HEK293 (cell line): Measurements from ENCODE around the gene PTBP2.

ENCODE experiments used
- CTCF ChIA-PET: fragments of 350-600 bp; formaldehyde crosslinking; extraction: SDS; loops from one replicate; lab custom pipeline; 2021; ENCODE audit warnings: antibody characterized with exemption; lab: Yijun Ruan, JAX
- POLR2A ChIA-PET: fragments of 300-600 bp; formaldehyde crosslinking; extraction: SDS; loops from one replicate; lab custom pipeline; 2020; ENCODE audit warnings: antibody characterized with exemption, inconsistent platforms; lab: Yijun Ruan, JAX
- H3K27ac ChIP-seq: fragments of 200-500 bp; sonication (Bioruptor generic); 2 replicates; pipeline ENCODE4 v1.5.1; 2014; ENCODE audit warnings: low read depth, low read length, control low read depth, inconsistent platforms; ENCODE audit errors: extremely low read depth
- H3K36me3 ChIP-seq, 2 experiments: fragments of 200-500 bp in 1 of 2; sonication (Bioruptor generic) in 1 of 2; 1 replicate in 1 of 2; 2 replicates in 1 of 2; pipeline ENCODE4 v1.5.1; 2014 to 2017; ENCODE audit warnings: inconsistent platforms in 2 of 2, low read length in 2 of 2; ENCODE audit not compliant: control insufficient read depth in 2 of 2, insufficient read depth in 1 of 2
- H3K4me1 ChIP-seq: fragments of 200-500 bp; sonication (Bioruptor generic); 2 replicates; pipeline ENCODE4 v1.5.1; 2014; ENCODE audit warnings: mild to moderate bottlenecking, low read length, inconsistent platforms; ENCODE audit not compliant: control insufficient read depth, insufficient read depth
- H3K4me3 ChIP-seq: 2 replicates; pipeline ENCODE4 v1.5.1; 2011; ENCODE audit warnings: low read depth, mild to moderate bottlenecking, control low read depth, low read length, moderate library complexity
- H3K9me3 ChIP-seq: fragments of 200-500 bp; sonication (Bioruptor generic); 2 replicates; pipeline ENCODE4 v1.5.1; 2014; ENCODE audit warnings: low read depth, low read length, inconsistent platforms; ENCODE audit not compliant: control insufficient read depth, insufficient read depth
- FEZF1 ChIP-seq: fragments of 450-650 bp; formaldehyde crosslinking; IDR thresholded peaks from 2 replicates; pipeline ENCODE4 v1.5.1; 2016; ENCODE audit warnings: missing biosample characterization, missing genetic modification characterization
- HOXA7 ChIP-seq: sonication (generic); formaldehyde crosslinking; IDR thresholded peaks from 2 replicates; pipeline ENCODE4 v1.8.1; 2022; ENCODE audit warnings: missing genetic modification reagents, borderline replicate concordance
- KLF10 ChIP-seq: fragments of 450-650 bp; IDR thresholded peaks from 2 replicates; pipeline ENCODE4 v1.5.1; 2018; ENCODE audit warnings: missing biosample characterization, mild to moderate bottlenecking, missing genetic modification characterization
- OVOL3 ChIP-seq: fragments of 450-650 bp; formaldehyde crosslinking; IDR thresholded peaks from 2 replicates; pipeline ENCODE4 v1.5.1; 2016; ENCODE audit warnings: missing biosample characterization, missing genetic modification characterization
- SP2 ChIP-seq: fragments of 450-650 bp; formaldehyde crosslinking; IDR thresholded peaks from 2 replicates; pipeline ENCODE4 v1.5.1; 2016; ENCODE audit warnings: missing biosample characterization, missing genetic modification characterization
- SP7 ChIP-seq: fragments of 450-650 bp; formaldehyde crosslinking; IDR thresholded peaks from 2 replicates; pipeline ENCODE4 v1.5.1; 2016; ENCODE audit warnings: missing biosample characterization, missing genetic modification characterization
- WT1 ChIP-seq: fragments of 450-650 bp; formaldehyde crosslinking; IDR thresholded peaks from 2 replicates; pipeline ENCODE4 v1.5.1; 2016; ENCODE audit warnings: missing biosample characterization, missing genetic modification characterization
- ZFP69B ChIP-seq: fragments of 450-650 bp; formaldehyde crosslinking; IDR thresholded peaks from 2 replicates; pipeline ENCODE4 v1.5.1; 2016; ENCODE audit warnings: missing biosample characterization, missing genetic modification characterization
- ZNF132 ChIP-seq: fragments of 450-650 bp; formaldehyde crosslinking; IDR thresholded peaks from 2 replicates; pipeline ENCODE4 v1.5.1; 2017; ENCODE audit warnings: missing biosample characterization, missing genetic modification characterization, borderline replicate concordance
- ZNF146 ChIP-seq: fragments of 450-650 bp; formaldehyde crosslinking; IDR thresholded peaks from 2 replicates; pipeline ENCODE4 v1.5.1; 2016; ENCODE audit warnings: missing biosample characterization, missing genetic modification characterization
- ZNF19 ChIP-seq: fragments of 450-650 bp; formaldehyde crosslinking; IDR thresholded peaks from 2 replicates; pipeline ENCODE4; 2016; ENCODE audit warnings: missing biosample characterization, missing genetic modification characterization, low read depth
- ZNF221 ChIP-seq: fragments of 450-650 bp; formaldehyde crosslinking; IDR thresholded peaks from 2 replicates; pipeline ENCODE4 v1.5.1; 2017; ENCODE audit warnings: missing biosample characterization, missing genetic modification characterization, borderline replicate concordance
- ZNF48 ChIP-seq: fragments of 450-650 bp; formaldehyde crosslinking; IDR thresholded peaks from 2 replicates; pipeline ENCODE4 v1.5.1; 2016; ENCODE audit warnings: missing biosample characterization, missing genetic modification characterization
- ZNF544 ChIP-seq: fragments of 450-650 bp; formaldehyde crosslinking; IDR thresholded peaks from 2 replicates; pipeline ENCODE4 v1.5.0; 2017; ENCODE audit warnings: missing biosample characterization, missing genetic modification characterization
- ZNF585B ChIP-seq: fragments of 450-650 bp; formaldehyde crosslinking; IDR thresholded peaks from 2 replicates; pipeline ENCODE4 v1.5.1; 2016; ENCODE audit warnings: missing biosample characterization, missing genetic modification characterization
- ZNF596 ChIP-seq: fragments of 450-650 bp; IDR thresholded peaks from 2 replicates; pipeline ENCODE4 v1.5.0; 2018; ENCODE audit warnings: missing biosample characterization, mild to moderate bottlenecking, missing genetic modification characterization, moderate library complexity
- ZSCAN16 ChIP-seq: fragments of 450-650 bp; formaldehyde crosslinking; IDR thresholded peaks from 2 replicates; pipeline ENCODE4 v1.5.1; 2016; ENCODE audit warnings: missing biosample characterization, missing genetic modification characterization
- TF ChIP-seq, protein P1 (sequence below): fragments of 450-650 bp; formaldehyde crosslinking; optimal IDR thresholded peaks from 2 replicates; pipeline ENCODE3; 2016; ENCODE audit warnings: missing biosample characterization, mild to moderate bottlenecking, missing genetic modification characterization
- TF ChIP-seq, protein P2 (sequence below): fragments of 450-650 bp; formaldehyde crosslinking; IDR thresholded peaks from 2 replicates; pipeline ENCODE4 v1.5.1; 2016; ENCODE audit warnings: missing biosample characterization, missing genetic modification characterization, low read depth
- TF ChIP-seq, protein P3 (sequence below): fragments of 450-650 bp; formaldehyde crosslinking; IDR thresholded peaks from 2 replicates; pipeline ENCODE4 v1.5.1; 2016; ENCODE audit warnings: missing biosample characterization, missing genetic modification characterization
- TF ChIP-seq, protein P4 (sequence below): fragments of 450-650 bp; formaldehyde crosslinking; IDR thresholded peaks from 2 replicates; pipeline ENCODE4; 2016; ENCODE audit warnings: missing biosample characterization, missing genetic modification characterization
- TF ChIP-seq, protein P5 (sequence below): fragments of 450-650 bp; formaldehyde crosslinking; IDR thresholded peaks from 2 replicates; pipeline ENCODE4 v1.5.1; 2016; ENCODE audit warnings: missing biosample characterization, missing genetic modification characterization

The PTBP2 gene

DNA sequence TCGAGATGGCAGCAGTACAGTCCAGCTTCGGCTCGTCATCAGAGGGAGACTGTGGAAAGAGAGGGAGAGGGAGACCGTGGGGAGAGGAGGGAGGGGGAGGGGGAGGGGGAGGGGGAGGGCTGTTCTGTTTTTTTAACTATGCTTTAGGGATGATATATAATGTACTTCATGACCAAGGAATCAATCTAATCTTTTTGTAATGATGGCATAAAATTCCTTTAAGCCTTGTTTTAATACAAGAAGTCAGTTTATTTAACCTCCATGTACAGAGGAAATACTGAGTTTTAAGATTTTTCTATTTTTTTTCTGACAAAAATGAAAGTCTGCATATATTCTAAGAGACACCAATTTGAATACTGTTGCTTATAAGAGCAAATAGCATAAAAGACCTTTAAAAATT lies 41.9 kb downstream of the PTBP2 start:
- Histone ChIP-seq H3K9me3 (no peaks in the 10 kb centered on the region), H3K36me3 (peaks cover 0 to 15% of the 10 kb centered on the region in 2 experiments; a peak in 2 of 3 replicates), H3K4me1 (no peaks in the 10 kb centered on the region; the same call in 1 of the 2 replicates)
- no peak for TF ChIP-seq SP7 (tag by site-specific recombination)
- no peak for TF ChIP-seq FEZF1 (tag by site-specific recombination)
- no peak for TF ChIP-seq OVOL3 (tag by site-specific recombination)
- TF ChIP-seq, protein P1, sequence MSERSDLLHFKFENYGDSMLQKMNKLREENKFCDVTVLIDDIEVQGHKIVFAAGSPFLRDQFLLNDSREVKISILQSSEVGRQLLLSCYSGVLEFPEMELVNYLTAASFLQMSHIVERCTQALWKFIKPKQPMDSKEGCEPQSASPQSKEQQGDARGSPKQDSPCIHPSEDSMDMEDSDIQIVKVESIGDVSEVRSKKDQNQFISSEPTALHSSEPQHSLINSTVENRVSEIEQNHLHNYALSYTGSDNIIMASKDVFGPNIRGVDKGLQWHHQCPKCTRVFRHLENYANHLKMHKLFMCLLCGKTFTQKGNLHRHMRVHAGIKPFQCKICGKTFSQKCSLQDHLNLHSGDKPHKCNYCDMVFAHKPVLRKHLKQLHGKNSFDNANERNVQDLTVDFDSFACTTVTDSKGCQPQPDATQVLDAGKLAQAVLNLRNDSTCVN (tag by site-specific recombination): no peak
- TF ChIP-seq, all 188 proteins: peak for 0
- ChIA-PET CTCF (no interaction called here), POLR2A (no interaction called here)
- Histone ChIP-seq H3K27ac (no peak overlapping the region), H3K4me3 (no peak overlapping the region)

DNA sequence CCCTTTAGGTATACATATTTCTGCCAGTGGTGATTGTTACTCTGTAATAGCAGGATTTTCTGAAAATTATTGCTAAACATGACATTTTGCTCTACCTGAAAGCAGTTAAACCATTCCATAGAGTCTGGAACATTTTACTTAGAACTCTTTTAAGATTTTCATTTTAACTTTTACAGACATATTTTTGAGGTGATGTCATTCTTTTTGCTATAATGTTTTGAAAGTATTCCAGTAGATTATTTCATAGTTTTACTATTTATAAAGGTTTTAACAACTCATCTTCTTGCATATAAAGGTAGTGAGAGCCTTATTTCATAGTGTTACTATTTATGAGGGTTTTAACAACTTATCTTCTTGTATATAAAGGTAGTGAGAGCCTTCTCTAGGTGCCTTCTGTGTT lies 42.9 kb downstream of the PTBP2 start:
- H3K27ac ChIP-seq: no peak overlapping the region
- CTCF ChIA-PET: interaction anchor here (0.6 to 0.9 kb wide), 2 partner anchors 14 to 194 kb away, joined by 3 read pairs; no protein-coding TSS in a partner anchor
- peaks cover 0 to 14% of the 10 kb centered on the region in 2 experiments; a peak in 2 of 3 replicates for H3K36me3 ChIP-seq
- no peaks in the 10 kb centered on the region for H3K9me3 ChIP-seq
- no peak overlapping the region for H3K4me3 ChIP-seq
- TF ChIP-seq SP2 (no peak), ZFP69B (tag by site-specific recombination) (no peak), KLF10 (tag by site-specific recombination) (no peak), ZNF146 (tag by site-specific recombination) (no peak), ZNF585B (tag by site-specific recombination) (no peak)
- TF ChIP-seq, protein P2, sequence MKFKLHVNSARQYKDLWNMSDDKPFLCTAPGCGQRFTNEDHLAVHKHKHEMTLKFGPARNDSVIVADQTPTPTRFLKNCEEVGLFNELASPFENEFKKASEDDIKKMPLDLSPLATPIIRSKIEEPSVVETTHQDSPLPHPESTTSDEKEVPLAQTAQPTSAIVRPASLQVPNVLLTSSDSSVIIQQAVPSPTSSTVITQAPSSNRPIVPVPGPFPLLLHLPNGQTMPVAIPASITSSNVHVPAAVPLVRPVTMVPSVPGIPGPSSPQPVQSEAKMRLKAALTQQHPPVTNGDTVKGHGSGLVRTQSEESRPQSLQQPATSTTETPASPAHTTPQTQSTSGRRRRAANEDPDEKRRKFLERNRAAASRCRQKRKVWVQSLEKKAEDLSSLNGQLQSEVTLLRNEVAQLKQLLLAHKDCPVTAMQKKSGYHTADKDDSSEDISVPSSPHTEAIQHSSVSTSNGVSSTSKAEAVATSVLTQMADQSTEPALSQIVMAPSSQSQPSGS (tag by site-specific recombination): peak; percentile 78
- TF ChIP-seq, all 188 proteins: peak for 1
- H3K4me1 ChIP-seq: no peaks in the 10 kb centered on the region; the same call in 1 of the 2 replicates
- POLR2A ChIA-PET: no interaction called here

DNA sequence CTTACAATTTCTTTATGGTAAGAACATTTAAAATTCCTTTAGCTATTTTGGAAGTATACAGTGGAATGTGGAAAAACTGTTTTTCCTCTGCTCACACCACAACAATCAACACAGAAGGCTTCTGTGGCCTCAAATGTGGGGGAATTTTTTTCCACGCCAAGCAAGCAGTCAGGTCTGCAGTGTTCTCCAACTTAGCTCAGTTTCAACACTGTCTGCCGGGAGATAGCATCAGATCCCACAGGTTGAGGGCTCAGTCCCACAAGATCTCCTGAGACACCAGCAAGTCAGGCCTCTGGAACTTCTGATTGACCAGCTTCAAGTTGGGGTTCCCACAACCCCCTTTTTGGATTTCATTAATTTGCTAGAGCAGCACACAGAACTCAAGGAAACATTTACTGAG lies 50.3 kb downstream of the PTBP2 start:
- POLR2A ChIA-PET: no interaction called here
- Histone ChIP-seq H3K4me3 (no peak overlapping the region), H3K4me1 (no peaks in the 10 kb centered on the region), H3K27ac (no peak overlapping the region), H3K9me3 (no peaks in the 10 kb centered on the region), H3K36me3 (peaks cover 14 to 52% of the 10 kb centered on the region in 2 experiments)
- CTCF ChIA-PET: interaction anchor here (0.5 to 0.6 kb wide), 2 partner anchors 46 to 1551 kb away, joined by 3 read pairs; no protein-coding TSS in a partner anchor
- TF ChIP-seq ZNF221 (tag by site-specific recombination): no peak
- TF ChIP-seq, protein P3, sequence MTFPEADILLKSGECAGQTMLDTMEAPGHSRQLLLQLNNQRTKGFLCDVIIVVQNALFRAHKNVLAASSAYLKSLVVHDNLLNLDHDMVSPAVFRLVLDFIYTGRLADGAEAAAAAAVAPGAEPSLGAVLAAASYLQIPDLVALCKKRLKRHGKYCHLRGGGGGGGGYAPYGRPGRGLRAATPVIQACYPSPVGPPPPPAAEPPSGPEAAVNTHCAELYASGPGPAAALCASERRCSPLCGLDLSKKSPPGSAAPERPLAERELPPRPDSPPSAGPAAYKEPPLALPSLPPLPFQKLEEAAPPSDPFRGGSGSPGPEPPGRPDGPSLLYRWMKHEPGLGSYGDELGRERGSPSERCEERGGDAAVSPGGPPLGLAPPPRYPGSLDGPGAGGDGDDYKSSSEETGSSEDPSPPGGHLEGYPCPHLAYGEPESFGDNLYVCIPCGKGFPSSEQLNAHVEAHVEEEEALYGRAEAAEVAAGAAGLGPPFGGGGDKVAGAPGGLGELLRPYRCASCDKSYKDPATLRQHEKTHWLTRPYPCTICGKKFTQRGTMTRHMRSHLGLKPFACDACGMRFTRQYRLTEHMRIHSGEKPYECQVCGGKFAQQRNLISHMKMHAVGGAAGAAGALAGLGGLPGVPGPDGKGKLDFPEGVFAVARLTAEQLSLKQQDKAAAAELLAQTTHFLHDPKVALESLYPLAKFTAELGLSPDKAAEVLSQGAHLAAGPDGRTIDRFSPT (tag by site-specific recombination): no peak

DNA sequence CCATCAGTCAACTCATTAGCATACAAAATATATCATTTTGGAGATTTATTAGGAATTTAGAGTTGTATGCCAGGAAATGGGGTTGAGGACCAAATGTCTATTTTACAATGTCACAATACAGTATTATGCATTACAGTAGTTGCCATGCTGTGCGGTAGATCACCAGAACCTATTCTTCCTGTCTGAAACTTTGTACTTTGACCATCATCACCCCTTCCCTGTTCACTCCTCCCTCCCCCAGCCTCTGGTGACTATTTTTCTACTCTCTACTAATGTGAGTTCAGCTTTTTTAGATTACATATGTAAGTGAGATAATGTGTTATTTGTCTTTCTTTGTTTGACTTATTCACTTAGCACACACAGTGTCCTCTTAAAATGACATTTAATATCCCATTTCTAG lies 50.8 kb downstream of the PTBP2 start:
- POLR2A ChIA-PET: no interaction called here
- no peaks in the 10 kb centered on the region for H3K4me1 ChIP-seq
- peaks cover 14 to 55% of the 10 kb centered on the region in 2 experiments for H3K36me3 ChIP-seq
- CTCF ChIA-PET: interaction anchor here (0.5 to 0.6 kb wide), 2 partner anchors 46 to 1551 kb away, joined by 3 read pairs; no protein-coding TSS in a partner anchor
- H3K4me3 ChIP-seq: no peak overlapping the region
- H3K9me3 ChIP-seq: no peaks in the 10 kb centered on the region
- no peak overlapping the region for H3K27ac ChIP-seq
- no peak for TF ChIP-seq ZNF19 (tag by site-specific recombination)
- TF ChIP-seq HOXA7 (CRISPR knock-in tag): no peak
- no peak for TF ChIP-seq ZNF132 (tag by site-specific recombination)
- TF ChIP-seq WT1: no peak
- no peak for TF ChIP-seq ZNF221 (tag by site-specific recombination)
- no peak for TF ChIP-seq ZSCAN16
- TF ChIP-seq, protein P4, sequence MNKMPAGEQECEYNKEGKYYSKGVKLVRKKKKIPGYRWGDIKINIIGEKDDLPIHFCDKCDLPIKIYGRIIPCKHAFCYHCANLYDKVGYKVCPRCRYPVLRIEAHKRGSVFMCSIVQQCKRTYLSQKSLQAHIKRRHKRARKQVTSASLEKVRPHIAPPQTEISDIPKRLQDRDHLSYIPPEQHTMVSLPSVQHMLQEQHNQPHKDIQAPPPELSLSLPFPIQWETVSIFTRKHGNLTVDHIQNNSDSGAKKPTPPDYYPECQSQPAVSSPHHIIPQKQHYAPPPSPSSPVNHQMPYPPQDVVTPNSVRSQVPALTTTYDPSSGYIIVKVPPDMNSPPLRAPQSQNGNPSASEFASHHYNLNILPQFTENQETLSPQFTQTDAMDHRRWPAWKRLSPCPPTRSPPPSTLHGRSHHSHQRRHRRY (tag by site-specific recombination): no peak
- no peak for TF ChIP-seq ZNF544
- TF ChIP-seq SP7 (tag by site-specific recombination): no peak
- no peak for TF ChIP-seq ZNF596 (tag by site-specific recombination)
- TF ChIP-seq ZNF48: no peak
- TF ChIP-seq, protein P5, sequence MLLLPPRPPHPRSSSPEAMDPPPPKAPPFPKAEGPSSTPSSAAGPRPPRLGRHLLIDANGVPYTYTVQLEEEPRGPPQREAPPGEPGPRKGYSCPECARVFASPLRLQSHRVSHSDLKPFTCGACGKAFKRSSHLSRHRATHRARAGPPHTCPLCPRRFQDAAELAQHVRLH (tag by site-specific recombination): no peak
- no peak for TF ChIP-seq ZNF585B (tag by site-specific recombination)
